ENCODE measurements around the gene CSGALNACT2. TPM values are rescaled to one million over a fixed set of nuclear protein-coding genes. Genes with fewer than 3 reads are reported as not detected.
A peak's percentile ranks its signal among the peaks of the same experiment; 100 is the strongest.

The CSGALNACT2 gene
- total RNA-seq, 1 experiment from 2014 or later, result 22.3 TPM

- no peaks in the 10 kb centered on the region for H3K9me3 ChIP-seq (ENCODE audit: control insufficient read depth, insufficient read depth, low read depth, low read length)
- H3K36me3 ChIP-seq (ENCODE audit: control insufficient read depth, insufficient read depth, low read length), result no peaks in the 10 kb centered on the region
- ATAC-seq (peak; percentile 50), DNase-seq (ENCODE audit: low read depth, low spot score) (no peak)
- intact Hi-C loops (cut with micrococcal nuclease; ENCODE audit: unreplicated experiment), result no loop called here
- POLR2A ChIA-PET, result no interaction called here
- CTCF ChIA-PET, result no interaction called here
- in situ Hi-C loops (cut with HindIII; ENCODE audit: low pct_unique_long_range_greater_than_20kb, low sequenced_read_pairs), result no loop called here
- H3K4me3 ChIP-seq (ENCODE audit: low read depth in 2 of 2, low read length in 2 of 2), result peak overlapping the region; percentile 69 to 96
- peak overlapping the region; percentile 92 for H3K27ac ChIP-seq (ENCODE audit: low read length)
- TSS peak; percentile 93 for BruUV-seq (replicated peaks)
- H3K27me3 ChIP-seq (ENCODE audit: control insufficient read depth, insufficient read depth, low read length), result no peaks in the 10 kb centered on the region
- peaks cover 25% of the 10 kb centered on the region for H3K4me1 ChIP-seq (ENCODE audit: control insufficient read depth, insufficient read depth, low read length)
- TF ChIP-seq POLR2AphosphoS5 (IDR thresholded peaks at IDR 0.05; ENCODE audit: low read depth, low read length) (no peak), CTCF (IDR thresholded peaks at IDR 0.05) (no peak), REST (IDR thresholded peaks at IDR 0.05; ENCODE audit: insufficient read depth in 1 of 2, low read depth in 2 of 2, low read length in 1 of 2) (no peak), TCF7L2 (IDR thresholded peaks at IDR 0.05; ENCODE audit: low read depth, low read length) (no peak)
Observed at GRCh38 chr10:43137717-43138020, 576 bp upstream of the CSGALNACT2 start.

- TF ChIP-seq CTCF (IDR thresholded peaks at IDR 0.05) (no peak), REST (IDR thresholded peaks at IDR 0.05; ENCODE audit: insufficient read depth in 1 of 2, low read depth in 2 of 2, low read length in 1 of 2) (no peak), SIN3A (IDR thresholded peaks at IDR 0.05; ENCODE audit: borderline replicate concordance, insufficient read depth, low read depth, low read length) (no peak), TCF7L2 (IDR thresholded peaks at IDR 0.05; ENCODE audit: low read depth, low read length) (no peak), POLR2AphosphoS5 (IDR thresholded peaks at IDR 0.05; ENCODE audit: low read depth, low read length) (no peak)
- POLR2A ChIA-PET, result no interaction called here
- DNase-seq (ENCODE audit: low read depth, low spot score) (no peak), ATAC-seq (peak; percentile 54)
- Histone ChIP-seq H3K36me3 (ENCODE audit: control insufficient read depth, insufficient read depth, low read length) (no peaks in the 10 kb centered on the region), H3K27me3 (ENCODE audit: control insufficient read depth, insufficient read depth, low read length) (no peaks in the 10 kb centered on the region), H3K9me3 (ENCODE audit: control insufficient read depth, insufficient read depth, low read depth, low read length) (no peaks in the 10 kb centered on the region), H3K4me1 (ENCODE audit: control insufficient read depth, insufficient read depth, low read length) (peaks cover 25% of the 10 kb centered on the region), H3K27ac (ENCODE audit: low read length) (peak overlapping the region; percentile 83), H3K4me3 (ENCODE audit: low read depth in 2 of 2, low read length in 2 of 2) (peak overlapping the region; percentile 69 to 96)
- CTCF ChIA-PET, result no interaction called here
- in situ Hi-C loops (cut with HindIII; ENCODE audit: low pct_unique_long_range_greater_than_20kb, low sequenced_read_pairs), result no loop called here
- intact Hi-C loops (cut with micrococcal nuclease; ENCODE audit: unreplicated experiment), result no loop called here
- BruUV-seq (replicated peaks), result no TSS peak
Observed at GRCh38 chr10:43138757-43139241, 554 bp downstream of the CSGALNACT2 start.

Data from Panc1 (cell line).